H9 (cell line): ENCODE results near the gene BTN1A1. TPM values are rescaled to one million over a fixed set of nuclear protein-coding genes. Genes with fewer than 3 reads are reported as not detected.

Source experiments
- DNase-seq: peaks from one replicate; pipeline ENCODE4 v3.0.0-alpha.2; 2017
- H2AFZ ChIP-seq: one replicate; pipeline ENCODE4 v1.6.1; 2013; ENCODE audit warnings: mild to moderate bottlenecking, low read length, control low read depth, moderate library complexity
- H2AK5ac ChIP-seq: 2 replicates; pipeline ENCODE4 v1.6.1; 2013; ENCODE audit warnings: low read length, control low read depth, mixed read lengths; ENCODE audit not compliant: insufficient read length
- H2BK120ac ChIP-seq: one replicate; pipeline ENCODE4 v1.6.1; 2013; ENCODE audit warnings: low read depth, mild to moderate bottlenecking, low read length, control low read depth, inconsistent platforms; ENCODE audit not compliant: poor library complexity, severe bottlenecking
- H2BK12ac ChIP-seq: 2 replicates; pipeline ENCODE4 v1.6.1; 2013; ENCODE audit warnings: low read length, control low read depth, mixed read lengths, low read depth; ENCODE audit not compliant: insufficient read length
- H2BK15ac ChIP-seq: 2 replicates; pipeline ENCODE4 v1.6.1; 2013; ENCODE audit warnings: low read depth, low read length, control low read depth
- H2BK20ac ChIP-seq: one replicate; pipeline ENCODE4 v1.6.1; 2013; ENCODE audit warnings: low read depth, mild to moderate bottlenecking, low read length, control low read depth, inconsistent platforms; ENCODE audit not compliant: poor library complexity, severe bottlenecking
- H2BK5ac ChIP-seq: 2 replicates; pipeline ENCODE4 v1.6.1; 2013; ENCODE audit warnings: low read length, control low read depth, mixed read lengths; ENCODE audit not compliant: insufficient read length
- H3K14ac ChIP-seq: 2 replicates; pipeline ENCODE4 v1.6.1; 2013; ENCODE audit warnings: low read length, control low read depth; ENCODE audit not compliant: insufficient read depth
- H3K18ac ChIP-seq: 2 replicates; pipeline ENCODE4 v1.6.1; 2013; ENCODE audit warnings: low read depth, mild to moderate bottlenecking, mixed read lengths, low read length, control low read depth; ENCODE audit not compliant: insufficient read length
- H3K23ac ChIP-seq: 2 replicates; pipeline ENCODE4 v1.6.1; 2013; ENCODE audit warnings: low read length, control low read depth, mixed read lengths, low read depth; ENCODE audit not compliant: insufficient read length
- H3K23me2 ChIP-seq: 2 replicates; pipeline ENCODE4 v1.6.1; 2013; ENCODE audit warnings: low read depth, mild to moderate bottlenecking, mixed read lengths, low read length, control low read depth; ENCODE audit not compliant: insufficient read length, poor library complexity, severe bottlenecking
- H3K27ac ChIP-seq: 2 replicates; pipeline ENCODE4 v1.5.1; 2013; ENCODE audit warnings: low read length, control low read depth, mixed read lengths, low read depth; ENCODE audit not compliant: insufficient read length
- H3K27me3 ChIP-seq: 2 replicates; pipeline ENCODE4 v1.6.1; 2013; ENCODE audit warnings: low read length, control low read depth, inconsistent platforms; ENCODE audit not compliant: insufficient read depth
- H3K4ac ChIP-seq: 2 replicates; pipeline ENCODE4 v1.6.1; 2013; ENCODE audit warnings: low read depth, mild to moderate bottlenecking, control low read depth, inconsistent platforms, low read length, moderate library complexity
- H3K4me1 ChIP-seq: 2 replicates; pipeline ENCODE4 v1.6.1; 2013; ENCODE audit warnings: low read length, control low read depth, inconsistent platforms; ENCODE audit not compliant: insufficient read depth
- H3K4me2 ChIP-seq: 2 replicates; pipeline ENCODE4 v1.6.1; 2013; ENCODE audit warnings: low read length, control low read depth, mixed read lengths; ENCODE audit not compliant: insufficient read length, insufficient read depth
- H3K56ac ChIP-seq: 2 replicates; pipeline ENCODE4 v1.6.1; 2013; ENCODE audit warnings: low read depth, mild to moderate bottlenecking, mixed read lengths, low read length, control low read depth; ENCODE audit not compliant: insufficient read length
- H3K79me1 ChIP-seq: 2 replicates; pipeline ENCODE4 v1.6.1; 2013; ENCODE audit warnings: low read depth, mild to moderate bottlenecking, moderate library complexity, low read length, control low read depth, inconsistent platforms; ENCODE audit not compliant: insufficient read depth, poor library complexity, severe bottlenecking
- H3K79me2 ChIP-seq: 2 replicates; pipeline ENCODE4 v1.6.1; 2013; ENCODE audit warnings: low read length, control low read depth, inconsistent platforms; ENCODE audit not compliant: insufficient read depth
- H3K9ac ChIP-seq: 2 replicates; pipeline ENCODE4 v1.6.1; 2013; ENCODE audit warnings: low read length, control low read depth, mixed read lengths; ENCODE audit not compliant: insufficient read length; ENCODE audit errors: extremely low read depth
- H3K9me3 ChIP-seq: one replicate; pipeline ENCODE4 v1.6.1; 2013; ENCODE audit warnings: low read depth, low read length, inconsistent platforms; ENCODE audit not compliant: control insufficient read depth
- H3T11ph ChIP-seq: one replicate; pipeline ENCODE4 v1.6.1; 2013; ENCODE audit warnings: mild to moderate bottlenecking, low read length, control low read depth, inconsistent platforms
- H4K20me1 ChIP-seq: one replicate; pipeline ENCODE4 v1.6.1; 2013; ENCODE audit not compliant: control insufficient read depth, insufficient read length, insufficient read depth
- H4K5ac ChIP-seq: 2 replicates; pipeline ENCODE4 v1.6.1; 2013; ENCODE audit warnings: low read depth, mild to moderate bottlenecking, mixed read lengths, low read length, control low read depth; ENCODE audit not compliant: insufficient read length
- H4K8ac ChIP-seq: replicated peaks from 2 replicates; pipeline ENCODE4 v1.6.1; 2013; ENCODE audit warnings: low read length, control low read depth, mixed read lengths, low read depth; ENCODE audit not compliant: insufficient read length
- H4K91ac ChIP-seq: 2 replicates; pipeline ENCODE4 v1.6.1; 2013; ENCODE audit warnings: low read depth, mild to moderate bottlenecking, moderate library complexity, mixed read lengths, low read length, control low read depth; ENCODE audit not compliant: insufficient read length
- H3K27ac Mint-ChIP-seq, 3 experiments: 2 replicates in 2 of 3; 3 replicates in 1 of 3; pipeline ENCODE4 v1.8.0; 2020 to 2021; ENCODE audit warnings: mixed read lengths in 3 of 3, mild to moderate bottlenecking in 1 of 3, moderate library complexity in 1 of 3
- H3K27me3 Mint-ChIP-seq: 2 replicates; pipeline ENCODE4 v1.8.0; 2021; ENCODE audit warnings: low read depth, mild to moderate bottlenecking, moderate library complexity, mixed read lengths
- H3K36me3 Mint-ChIP-seq, 3 experiments: 2 replicates in 2 of 3; 3 replicates in 1 of 3; pipeline ENCODE4 v1.8.0; 2020 to 2021; ENCODE audit warnings: low read depth in 3 of 3, mixed read lengths in 3 of 3; ENCODE audit not compliant: insufficient read depth in 1 of 3
- H3K4me1 Mint-ChIP-seq, 2 experiments: 2 replicates each; pipeline ENCODE4 v1.8.0; 2020; ENCODE audit warnings: mixed read lengths in 2 of 2
- H3K4me3 Mint-ChIP-seq, 2 experiments: 2 replicates in 1 of 2; 3 replicates in 1 of 2; pipeline ENCODE4 v1.8.0; 2020 to 2021; ENCODE audit warnings: mild to moderate bottlenecking in 2 of 2, mixed read lengths in 2 of 2, moderate library complexity in 1 of 2
- H3K9me3 Mint-ChIP-seq, 2 experiments: 2 replicates in 1 of 2; 3 replicates in 1 of 2; pipeline ENCODE4 v1.8.0; 2020; ENCODE audit warnings: mild to moderate bottlenecking in 2 of 2, mixed read lengths in 2 of 2, moderate library complexity in 1 of 2
- CTCF ChIP-seq: fragments of 200-600 bp; sonication (generic); conservative IDR thresholded peaks from 3 replicates; pipeline ENCODE4 v1.8.0; 2021; ENCODE audit warnings: antibody characterized with exemption, mild to moderate bottlenecking
- WGBS: extraction: QIAGEN DNeasy Blood & Tissue Kit; methylation state at CpG from one replicate; pipeline ENCODE4 v1.1.7; 2013; ENCODE audit warnings: missing lambda C conversion rate, low lambda C conversion rate, mixed read lengths; ENCODE audit not compliant: insufficient read length; ENCODE audit errors: extremely low coverage; 5-methylcytosine and 5-hydroxymethylcytosine counted together
- total RNA-seq: library from RNA; stranded (reverse); gene quantifications from 2 replicates; pipeline ENCODE4 v1.2.1, GENCODE V29; 2021

The BTN1A1 gene
- total RNA-seq, 1 experiment from 2014 or later, result 0.15 TPM

- Histone ChIP-seq H2BK15ac (no peak overlapping the region), H2BK20ac (no peak overlapping the region), H3K27me3 (no peaks in the 10 kb centered on the region), H3K9ac (no peak overlapping the region), H4K20me1 (no peaks in the 10 kb centered on the region), H3K4ac (no peak overlapping the region), H3K79me2 (no peaks in the 10 kb centered on the region), H3K23me2 (no peaks in the 10 kb centered on the region), H2BK5ac (no peak overlapping the region), H2AFZ (no peak overlapping the region), H2BK120ac (no peak overlapping the region), H3K14ac (no peak overlapping the region), H2AK5ac (no peak overlapping the region), H3K4me2 (no peak overlapping the region), H4K8ac (no peak overlapping the region), H2BK12ac (no peak overlapping the region), H3T11ph (no peak overlapping the region), H3K27ac (no peak overlapping the region), H4K5ac (no peak overlapping the region), H4K91ac (no peak overlapping the region), H3K4me1 (peaks cover 4% of the 10 kb centered on the region; the same call in 1 of the 2 replicates), H3K9me3 (no peaks in the 10 kb centered on the region), H3K23ac (no peak overlapping the region), H3K79me1 (no peaks in the 10 kb centered on the region), H3K18ac (no peak overlapping the region), H3K56ac (no peak overlapping the region)
- DNase-seq, result no peak
- Mint-ChIP-seq H3K27me3 (no peaks in the 10 kb centered on the region; the same call in 1 of the 2 replicates), H3K36me3 (peaks cover 0 to 4% (median 2%) of the 10 kb centered on the region in 3 experiments; a peak in 3 of 7 replicates), H3K4me3 (no peak overlapping the region; a peak in 1 of 5 replicates), H3K9me3 (peaks cover 5 to 17% of the 10 kb centered on the region in 2 experiments; a peak in 4 of 5 replicates), H3K4me1 (peaks cover 30 to 32% of the 10 kb centered on the region in 2 experiments), H3K27ac (no peak overlapping the region)
- no CpG with 5 or more reads among the region's 2 CpGs for WGBS
- no peak for TF ChIP-seq CTCF
These were observed 21.8 kb upstream of the BTN1A1 start for GRCh38 chr6:26478100-26478984.
